T-helper 9 cell (primary cell): ENCODE measurements around the gene SOX18.
A peak's percentile ranks its signal among the peaks of the same experiment; 100 is the strongest.
"Not testable (repeated sequence)": the region's sequence is repeated elsewhere in the genome, so short reads cannot be mapped to it uniquely, and the experiment has no call there.

ENCODE experiments used
- DNase-seq: peaks from one replicate; pipeline ENCODE4 v3.0.0-alpha.2; 2020

SOX18 gene

DNA sequence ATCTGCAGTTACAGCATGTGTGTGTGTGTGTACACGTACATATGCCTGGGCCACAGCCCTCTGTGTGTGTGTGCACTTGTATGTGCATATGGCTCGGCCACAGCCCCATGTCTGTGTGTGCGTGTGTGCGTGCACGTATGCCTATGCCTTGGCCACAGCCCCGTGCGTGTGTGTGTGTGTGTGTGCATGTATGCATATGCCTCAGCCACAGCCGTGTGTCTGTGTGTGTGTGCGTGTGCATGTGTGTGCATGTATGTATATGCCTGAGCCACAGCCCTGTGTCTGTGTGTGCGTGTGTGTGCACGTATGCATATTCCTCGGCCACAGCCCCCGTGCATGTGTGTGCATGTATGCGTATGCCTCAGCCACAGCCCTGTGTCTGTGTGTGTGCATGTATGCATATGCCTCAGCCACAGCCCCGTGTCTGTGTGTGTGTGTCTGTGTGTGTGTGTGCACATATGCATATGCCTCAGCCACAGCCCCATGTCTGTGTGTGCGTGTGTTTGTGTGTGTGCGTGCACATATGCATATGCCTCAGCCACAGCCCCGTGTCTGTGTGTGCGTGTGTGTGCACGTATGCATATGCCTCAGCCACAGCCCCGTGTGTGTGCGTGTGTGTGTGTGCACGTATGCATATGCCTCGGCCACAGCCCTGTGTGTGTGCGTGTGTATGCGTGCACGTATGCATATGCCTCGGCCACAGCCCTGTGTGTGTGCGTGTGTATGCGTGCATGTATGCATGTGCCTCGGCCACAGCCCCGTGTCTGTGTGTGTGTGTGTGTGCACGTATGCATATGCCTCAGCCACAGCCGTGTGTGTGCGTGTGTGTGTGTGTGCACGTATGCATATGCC is 28.1 kb downstream of the SOX18 start:
- DNase-seq = no peak

DNA sequence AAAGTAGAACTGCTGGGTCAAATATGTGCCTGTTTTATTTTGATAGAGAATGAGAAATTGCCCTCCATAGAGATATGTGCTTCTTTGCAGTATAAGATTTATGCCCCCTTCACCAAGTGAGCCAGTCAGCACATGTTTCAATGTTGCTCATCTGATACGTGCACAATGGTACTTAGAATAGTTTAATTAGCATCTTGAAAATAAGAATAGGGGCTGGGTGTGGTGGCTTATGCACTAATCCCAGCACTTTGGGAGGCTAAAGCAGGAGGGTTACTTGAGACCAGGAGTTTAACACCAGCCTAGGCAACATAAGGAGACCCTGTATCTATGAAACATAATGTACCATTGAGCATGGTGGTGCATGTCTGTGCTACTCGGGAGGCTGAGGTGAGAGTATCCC is 33.8 kb downstream of the SOX18 start:
- DNase-seq = no peak

DNA sequence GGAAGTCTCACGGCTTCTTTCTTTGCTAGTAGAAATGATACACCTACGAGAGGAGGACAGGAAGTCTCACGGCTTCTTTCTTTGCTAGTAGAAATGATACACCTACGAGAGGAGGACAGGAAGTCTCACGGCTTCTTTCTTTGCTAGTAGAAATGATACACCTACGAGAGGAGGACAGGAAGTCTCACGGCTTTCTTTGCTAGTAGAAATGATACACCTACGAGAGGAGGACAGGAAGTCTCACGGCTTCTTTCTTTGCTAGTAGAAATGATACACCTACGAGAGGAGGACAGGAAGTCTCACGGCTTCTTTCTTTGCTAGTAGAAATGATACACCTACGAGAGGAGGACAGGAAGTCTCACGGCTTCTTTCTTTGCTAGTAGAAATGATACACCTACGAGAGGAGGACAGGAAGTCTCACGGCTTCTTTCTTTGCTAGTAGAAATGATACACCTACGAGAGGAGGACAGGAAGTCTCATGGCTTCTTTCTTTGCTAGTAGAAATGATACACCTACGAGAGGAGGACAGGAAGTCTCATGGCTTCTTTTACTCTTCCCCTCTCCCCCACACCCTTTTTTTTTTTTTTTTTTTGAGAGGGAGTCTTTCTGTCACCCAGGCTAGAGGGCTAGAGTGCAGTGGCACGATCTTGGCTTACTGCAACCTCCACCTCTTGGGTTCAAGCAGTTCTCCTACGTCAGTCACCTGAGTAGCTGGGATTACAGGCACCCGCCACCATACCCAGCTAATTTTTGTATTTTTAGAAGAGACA is 36.9 kb downstream of the SOX18 start:
- DNase-seq = not testable (repeated sequence)

DNA sequence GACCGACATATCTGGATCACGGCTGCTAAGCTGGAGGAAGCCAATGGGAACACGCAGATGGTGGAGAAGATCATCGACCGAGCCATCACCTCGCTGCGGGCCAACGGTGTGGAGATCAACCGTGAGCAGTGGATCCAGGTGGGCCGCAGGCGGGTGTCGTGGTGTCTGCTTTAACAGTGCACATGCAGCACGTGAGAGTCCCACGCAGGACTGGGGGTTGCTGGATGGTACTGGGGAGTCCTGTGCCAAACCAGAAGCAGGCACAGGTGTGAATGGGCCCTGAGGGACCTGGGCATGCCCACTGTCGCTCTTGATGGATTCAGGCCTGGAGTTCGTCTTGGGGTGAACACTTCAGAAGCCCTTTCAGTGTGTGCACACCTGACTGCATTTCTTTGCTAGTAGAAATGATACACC is 38.1 kb downstream of the SOX18 start:
- peak; percentile 11 for DNase-seq

DNA sequence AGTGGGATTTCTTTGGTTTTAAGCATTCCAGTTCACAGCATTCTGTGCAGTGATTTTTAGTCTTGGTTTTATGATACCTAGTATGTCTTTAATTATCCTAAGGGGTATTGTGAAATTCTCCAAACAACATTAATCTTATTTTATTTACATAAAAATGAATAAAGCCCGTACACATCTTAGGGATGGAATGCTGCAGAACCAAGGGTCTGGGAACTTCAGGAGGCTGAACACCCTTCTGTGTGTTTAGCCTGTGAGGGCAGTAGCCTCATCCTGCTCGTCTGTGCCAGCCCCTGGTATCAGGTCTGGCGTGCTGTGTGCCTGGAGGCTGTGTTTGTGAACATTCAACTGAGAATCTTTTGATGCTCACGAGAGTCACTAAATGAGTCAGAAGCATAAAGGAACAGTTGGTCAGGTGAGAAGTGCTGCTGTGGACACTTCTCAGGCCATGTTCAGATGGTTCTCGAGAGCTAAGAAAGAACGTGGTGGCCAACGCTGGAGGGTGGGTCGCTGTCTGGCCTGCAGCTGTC is 38.7 kb downstream of the SOX18 start:
- no peak for DNase-seq

DNA sequence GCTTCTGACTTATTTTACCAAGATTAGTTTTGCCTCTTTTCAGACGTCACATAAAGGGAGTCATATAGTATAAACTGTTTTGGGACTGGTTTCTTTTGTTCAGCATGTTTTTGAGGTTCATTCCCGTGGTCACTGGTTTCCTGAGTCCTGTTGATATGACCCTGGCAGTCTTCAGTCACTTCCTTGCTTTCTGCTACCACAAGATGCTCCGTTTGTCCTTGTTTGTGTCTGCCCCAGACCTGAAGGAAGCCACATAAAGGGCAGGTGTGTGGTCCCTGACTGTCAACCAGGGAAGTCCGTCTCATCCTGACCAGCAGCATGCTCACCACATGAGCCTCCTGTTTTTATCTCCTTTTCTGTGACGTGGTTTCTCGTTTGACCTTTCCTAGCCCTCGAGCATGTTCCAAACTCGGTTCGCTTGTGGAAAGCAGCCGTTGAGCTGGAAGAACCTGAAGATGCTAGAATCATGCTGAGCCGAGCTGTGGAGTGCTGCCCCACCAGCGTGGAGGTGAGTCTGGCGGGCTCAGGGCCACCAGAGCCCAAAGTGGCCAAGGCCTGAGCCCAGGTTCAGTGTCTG is 39.5 kb downstream of the SOX18 start:
- no peak for DNase-seq

DNA sequence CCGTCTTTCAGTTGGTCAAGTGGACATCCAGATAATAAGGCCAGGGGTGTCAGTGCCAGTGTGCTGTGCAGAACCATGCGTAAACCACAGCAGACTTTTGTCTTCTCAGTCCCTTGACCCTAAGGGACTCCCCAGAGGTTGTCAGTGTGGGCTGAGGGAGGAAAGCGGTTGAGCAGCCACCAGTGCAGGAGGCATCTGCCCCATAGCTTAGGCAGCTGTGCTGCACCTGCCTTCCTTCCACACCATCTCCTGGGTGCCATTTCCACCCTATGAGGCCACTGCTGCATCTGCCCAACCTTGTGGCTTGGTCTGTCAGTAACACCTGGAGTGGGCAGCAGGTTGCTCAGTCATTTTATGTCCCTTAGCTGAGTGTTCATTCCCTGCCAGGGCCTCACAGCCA is 42.5 kb downstream of the SOX18 start:
- no peak for DNase-seq

DNA sequence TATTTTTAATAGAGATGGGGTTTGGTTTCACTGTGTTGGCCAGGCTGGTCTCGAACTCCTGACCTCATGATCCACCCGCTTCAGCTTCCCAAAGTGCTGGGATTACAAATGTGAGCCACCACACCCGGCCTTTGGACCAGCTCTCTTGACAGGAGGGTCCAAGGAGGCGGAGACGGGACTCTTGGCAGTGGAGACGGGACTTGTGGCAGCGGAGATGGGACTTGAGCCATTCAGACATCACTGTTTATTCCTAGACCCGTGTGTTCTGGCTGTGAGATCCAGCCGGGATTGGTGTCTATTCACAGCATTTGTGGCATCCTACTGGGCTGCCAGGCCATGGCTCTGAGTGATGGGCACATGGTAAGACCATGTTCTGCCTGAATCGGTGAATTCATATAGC is 42.9 kb downstream of the SOX18 start:
- DNase-seq = no peak

DNA sequence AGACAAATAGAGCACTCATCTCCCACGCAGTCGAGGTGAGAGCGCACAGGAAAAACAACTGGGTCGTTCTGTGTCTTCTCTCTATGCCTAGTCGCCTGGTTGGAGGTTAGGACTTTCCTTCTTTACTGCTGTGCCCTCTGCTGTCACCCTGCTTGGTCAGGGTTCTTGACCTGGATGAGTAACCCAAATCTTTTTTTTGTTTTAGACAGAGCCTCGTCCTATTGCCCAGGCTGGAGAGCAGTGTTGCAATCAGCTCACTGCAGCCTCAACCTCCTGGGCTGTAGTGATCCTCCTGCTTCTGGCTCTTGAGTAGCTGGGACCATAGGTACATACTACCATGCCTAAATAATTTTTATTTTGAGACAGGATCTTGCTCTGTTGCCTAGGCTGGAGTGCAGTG is 44.0 kb downstream of the SOX18 start:
- DNase-seq = no peak

DNA sequence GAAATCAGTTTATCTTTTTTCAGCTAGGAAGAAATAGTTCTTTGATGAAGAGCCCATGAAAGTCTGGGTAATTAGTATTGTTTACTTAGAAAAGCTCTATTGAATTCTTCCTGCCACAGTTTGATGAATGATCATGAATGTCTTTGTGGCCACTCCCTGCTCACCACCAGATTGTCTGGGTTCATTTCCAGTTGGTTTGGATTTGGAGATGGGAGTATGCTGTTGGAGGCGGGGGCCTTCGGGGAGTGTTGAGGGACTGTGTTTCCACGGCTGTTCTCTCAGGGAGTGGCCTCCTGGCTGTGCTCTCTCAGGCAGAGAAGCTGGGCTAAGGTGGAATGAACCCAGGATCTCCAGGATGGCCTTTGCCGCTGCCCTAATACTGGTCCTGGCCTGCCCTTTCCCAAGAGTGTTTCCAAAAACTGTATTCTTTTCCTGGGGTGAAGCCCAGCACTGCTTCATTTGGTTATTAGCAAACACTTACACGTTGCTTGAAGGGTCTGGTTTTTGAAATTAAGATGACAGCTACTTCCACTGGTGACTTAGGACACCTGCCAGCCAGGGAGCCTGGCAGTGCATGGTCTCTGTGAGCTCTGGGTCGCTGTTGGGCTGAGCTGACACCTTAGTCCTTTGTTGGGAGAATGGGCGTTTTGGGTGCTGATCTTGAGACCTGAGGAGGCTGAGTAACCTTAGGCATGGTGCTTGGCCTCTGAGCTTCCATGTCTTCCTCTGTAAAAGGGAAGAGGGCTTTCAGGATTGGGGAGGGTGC is 45.3 kb downstream of the SOX18 start:
- DNase-seq = no peak

DNA sequence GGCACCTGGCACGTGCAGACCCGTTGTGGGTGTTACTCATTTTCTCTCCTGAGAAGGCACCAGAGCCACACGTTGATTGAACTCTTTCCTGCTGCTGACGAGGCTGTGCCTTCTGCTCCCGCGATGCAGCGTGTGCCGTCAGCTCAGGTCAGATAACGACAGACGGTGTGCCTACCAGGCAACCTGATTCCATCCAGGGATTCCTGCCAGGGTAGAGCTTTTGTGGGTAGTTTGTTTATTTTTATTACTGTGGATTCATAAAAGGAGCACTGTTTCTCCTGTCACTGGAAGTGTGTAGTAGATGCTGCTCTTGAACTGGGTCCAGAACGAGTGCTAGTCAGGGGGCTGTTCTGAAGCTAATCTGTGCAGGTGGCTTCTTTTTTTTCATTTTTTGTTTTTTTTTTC is 47.8 kb downstream of the SOX18 start:
- DNase-seq = no peak

DNA sequence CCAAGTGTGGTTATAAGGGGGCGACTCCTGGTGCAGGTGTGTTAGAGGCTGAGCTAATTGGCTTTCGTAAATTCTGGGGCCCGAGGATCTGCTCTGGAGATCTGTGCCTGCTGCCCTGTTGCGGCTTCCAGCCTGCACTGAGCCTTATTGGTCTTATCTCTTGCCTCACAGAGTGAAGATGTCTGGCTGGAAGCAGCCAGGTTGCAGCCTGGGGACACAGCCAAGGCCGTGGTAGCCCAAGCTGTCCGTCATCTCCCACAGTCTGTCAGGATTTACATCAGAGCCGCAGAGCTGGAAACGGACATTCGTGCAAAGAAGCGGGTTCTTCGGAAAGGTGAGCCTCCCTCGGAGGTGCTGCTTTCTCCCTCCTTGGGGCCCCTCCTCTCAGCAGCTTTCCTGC is 48.5 kb downstream of the SOX18 start:
- no peak for DNase-seq
